Neuronal stem cell (in vitro differentiated cells): ENCODE measurements around the gene RBL2.

Experiments used
- DNase-seq: peaks from one replicate; pipeline ENCODE4 v3.0.0-alpha.2; 2013; ENCODE audit warnings: low spot score
- H2AFZ ChIP-seq: one replicate; pipeline ENCODE4 v1.6.1; 2013; ENCODE audit warnings: mild to moderate bottlenecking, low read length, inconsistent platforms
- H2AK5ac ChIP-seq: 2 replicates; pipeline ENCODE4 v1.6.1; 2013; ENCODE audit warnings: low read depth, mild to moderate bottlenecking, inconsistent platforms, low read length, moderate library complexity, mixed read lengths
- H2BK120ac ChIP-seq: 2 replicates; pipeline ENCODE4 v1.6.1; 2013; ENCODE audit warnings: low read depth, mild to moderate bottlenecking, inconsistent platforms, low read length, moderate library complexity, mixed read lengths
- H2BK12ac ChIP-seq: one replicate; pipeline ENCODE4 v1.6.1; 2013; ENCODE audit warnings: low read length, inconsistent platforms
- H2BK15ac ChIP-seq: 2 replicates; pipeline ENCODE4 v1.6.1; 2013; ENCODE audit warnings: mild to moderate bottlenecking, low read length, inconsistent platforms, mixed read lengths
- H2BK5ac ChIP-seq: one replicate; pipeline ENCODE4 v1.6.1; 2013; ENCODE audit warnings: inconsistent platforms, mild to moderate bottlenecking, low read length, moderate library complexity
- H3K14ac ChIP-seq: one replicate; pipeline ENCODE4 v1.6.1; 2013; ENCODE audit warnings: low read length, inconsistent platforms
- H3K18ac ChIP-seq: 2 replicates; pipeline ENCODE4 v1.6.1; 2013; ENCODE audit warnings: low read length, inconsistent platforms
- H3K23ac ChIP-seq: 2 replicates; pipeline ENCODE4 v1.6.1; 2013; ENCODE audit warnings: low read depth, mild to moderate bottlenecking, mixed read lengths, low read length, inconsistent platforms; ENCODE audit not compliant: poor library complexity
- H3K27ac ChIP-seq: replicated peaks from 3 replicates; pipeline ENCODE4 v1.5.1; 2013; ENCODE audit warnings: low read length, inconsistent platforms
- H3K27me3 ChIP-seq, 3 experiments: 2 replicates each; pipeline ENCODE4 v1.6.1; 2013; ENCODE audit warnings: low read length in 3 of 3, mild to moderate bottlenecking in 2 of 3, inconsistent platforms in 1 of 3, low read depth in 1 of 3, mixed read lengths in 1 of 3, moderate library complexity in 1 of 3; ENCODE audit not compliant: control insufficient read depth in 3 of 3, insufficient read depth in 3 of 3
- H3K36me3 ChIP-seq, 2 donors: replicated peaks in 1 of 2; 2 replicates each; pipeline ENCODE4 v1.6.1; 2013; ENCODE audit warnings: low read length in 2 of 2; ENCODE audit not compliant: control insufficient read depth in 2 of 2, insufficient read depth in 2 of 2
- H3K4ac ChIP-seq: 2 replicates; pipeline ENCODE4 v1.6.1; 2013; ENCODE audit warnings: inconsistent platforms, mild to moderate bottlenecking, low read length, moderate library complexity
- H3K4me1 ChIP-seq, 2 donors: 1 replicate in 1 of 2; 2 replicates in 1 of 2; pipeline ENCODE4 v1.6.1; 2013; ENCODE audit warnings: low read length in 2 of 2, low read depth in 1 of 2; ENCODE audit not compliant: control insufficient read depth in 2 of 2, insufficient read depth in 1 of 2
- H3K4me2 ChIP-seq: one replicate; pipeline ENCODE4 v1.6.1; 2013; ENCODE audit warnings: mild to moderate bottlenecking, low read length, inconsistent platforms; ENCODE audit not compliant: insufficient read depth, poor library complexity, severe bottlenecking
- H3K4me3 ChIP-seq, 2 donors: 2 replicates each; pipeline ENCODE4 v1.5.1; 2013; ENCODE audit warnings: low read length in 2 of 2, mild to moderate bottlenecking in 2 of 2, inconsistent platforms in 1 of 2, moderate library complexity in 1 of 2
- H3K79me1 ChIP-seq: one replicate; pipeline ENCODE4 v1.6.1; 2013; ENCODE audit warnings: low read depth, mild to moderate bottlenecking, inconsistent platforms, low read length, moderate library complexity
- H3K9ac ChIP-seq: one replicate; pipeline ENCODE4 v1.6.1; 2013; ENCODE audit warnings: mild to moderate bottlenecking, low read depth, low read length, inconsistent platforms; ENCODE audit not compliant: poor library complexity
- H3K9me3 ChIP-seq, 2 donors: replicated peaks in 1 of 2; 2 replicates each; pipeline versions ENCODE3 to v1.6.1; 2013; ENCODE audit warnings: low read length in 2 of 2, mild to moderate bottlenecking in 2 of 2, inconsistent platforms in 1 of 2, low read depth in 1 of 2, mixed read lengths in 1 of 2, moderate library complexity in 1 of 2; ENCODE audit not compliant: control insufficient read depth in 2 of 2, insufficient read depth in 1 of 2
- H4K8ac ChIP-seq: one replicate; pipeline ENCODE4 v1.6.1; 2013; ENCODE audit warnings: low read depth, mild to moderate bottlenecking, inconsistent platforms, low read length, moderate library complexity
- H4K91ac ChIP-seq: one replicate; pipeline ENCODE4 v1.6.1; 2013; ENCODE audit warnings: low read length, low read depth, mild to moderate bottlenecking, inconsistent platforms; ENCODE audit not compliant: poor library complexity
- WGBS, 2 donors: extraction: QIAGEN DNeasy Blood & Tissue Kit; methylation state at CpG; one replicate each; pipeline ENCODE4 v1.1.7; 2013; ENCODE audit warnings: missing lambda C conversion rate in 2 of 2, mixed read lengths in 1 of 2; ENCODE audit not compliant: insufficient read length in 2 of 2, insufficient replicate concordance in 1 of 2; ENCODE audit errors: extremely low coverage in 2 of 2; 5-methylcytosine and 5-hydroxymethylcytosine counted together

The RBL2 gene

GRCh38 chr16:53445534-53445933 lies 11.3 kb downstream of the RBL2 start:
- Histone ChIP-seq H3K9ac (no peak overlapping the region), H2BK12ac (no peak overlapping the region), H3K18ac (no peak overlapping the region), H3K27ac (no peak overlapping the region), H4K8ac (no peak overlapping the region), H3K27me3 (no peaks in the 10 kb centered on the region), H4K91ac (no peak overlapping the region), H3K14ac (no peak overlapping the region), H2BK120ac (no peak overlapping the region), H2BK5ac (no peak overlapping the region), H3K36me3 (peaks cover 2 to 84% of the 10 kb centered on the region in 2 donors), H3K4me3 (no peak overlapping the region), H3K9me3 (no peaks in the 10 kb centered on the region), H3K4ac (no peak overlapping the region), H2AK5ac (no peak overlapping the region), H2AFZ (no peak overlapping the region), H3K4me2 (no peak overlapping the region), H3K23ac (no peak overlapping the region), H2BK15ac (no peak overlapping the region), H3K79me1 (no peaks in the 10 kb centered on the region), H3K4me1 (no peaks in the 10 kb centered on the region)
- DNase-seq: no peak
- WGBS, 2 donors: no CpG with 5 or more reads among the region's 5 CpGs

DNA sequence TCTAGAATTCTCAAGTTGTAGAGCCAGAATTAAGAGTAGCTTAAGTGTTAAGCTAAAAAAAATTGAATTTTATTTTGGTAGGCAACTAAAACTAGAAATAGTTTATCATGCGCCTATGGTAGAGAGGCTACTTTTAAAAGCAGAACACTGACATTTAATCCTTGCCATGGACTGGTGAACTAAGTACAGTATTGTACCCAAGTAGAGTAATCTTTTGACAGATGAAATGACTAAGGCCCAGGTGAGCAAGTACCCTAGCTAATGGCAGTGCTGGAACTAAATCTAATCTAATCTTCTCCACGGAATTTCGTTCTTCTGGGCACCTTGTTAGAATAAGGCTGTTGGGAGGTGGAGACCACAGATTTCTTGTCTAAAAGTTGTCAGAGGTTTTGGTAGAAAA lies 11.8 kb downstream of the RBL2 start:
- Histone ChIP-seq H3K36me3 (peaks cover 0 to 81% of the 10 kb centered on the region in 2 donors), H2BK12ac (no peak overlapping the region), H3K9ac (no peak overlapping the region), H3K9me3 (no peaks in the 10 kb centered on the region), H4K91ac (no peak overlapping the region), H3K23ac (no peak overlapping the region), H3K14ac (no peak overlapping the region), H3K4ac (no peak overlapping the region), H3K4me2 (no peak overlapping the region), H3K79me1 (no peaks in the 10 kb centered on the region), H3K18ac (no peak overlapping the region), H2AK5ac (no peak overlapping the region), H2AFZ (no peak overlapping the region), H3K27me3 (no peaks in the 10 kb centered on the region), H4K8ac (no peak overlapping the region), H2BK120ac (no peak overlapping the region), H2BK15ac (no peak overlapping the region), H3K4me1 (no peaks in the 10 kb centered on the region), H2BK5ac (no peak overlapping the region), H3K4me3 (no peak overlapping the region), H3K27ac (no peak overlapping the region)
- DNase-seq: no peak
- WGBS, 2 donors: no CpG with 5 or more reads among the region's 3 CpGs

DNA sequence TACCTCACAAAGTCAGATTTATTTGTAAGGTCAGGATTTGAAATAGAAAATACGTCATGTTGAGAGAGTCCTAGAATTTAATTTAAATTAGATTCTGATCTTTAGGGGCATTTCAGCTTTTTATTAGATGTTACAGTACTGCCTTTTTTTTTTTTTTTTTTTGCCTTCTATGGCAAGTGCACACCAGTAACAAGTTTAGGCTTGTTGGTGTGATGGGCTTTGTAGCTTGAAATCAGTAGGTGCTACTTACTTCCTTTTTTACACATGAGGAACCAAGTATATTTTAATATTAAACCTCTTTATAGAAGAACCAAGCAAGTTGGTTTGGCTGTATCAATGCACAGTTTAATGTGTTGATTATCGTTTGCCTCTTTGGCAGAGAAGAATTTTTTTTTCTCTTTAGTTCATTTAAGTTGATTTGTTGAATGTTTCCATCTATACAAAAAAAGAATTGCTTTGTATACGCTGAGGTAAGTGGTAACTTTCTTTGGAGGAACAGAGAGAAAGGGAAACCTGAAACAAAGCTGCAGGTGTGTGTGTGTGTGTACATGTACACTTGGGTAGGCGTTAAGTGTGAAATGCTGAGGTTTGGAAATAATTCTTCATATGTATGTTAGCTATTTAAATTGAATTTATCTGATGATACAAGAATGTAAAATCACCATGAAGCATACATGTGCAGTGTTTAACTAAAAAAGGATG lies 15.7 kb downstream of the RBL2 start:
- no peak overlapping the region for H2BK5ac ChIP-seq
- H3K36me3 ChIP-seq: peaks cover 6 to 81% of the 10 kb centered on the region in 2 donors

GRCh38 chr16:53453928-53454327 lies 19.7 kb downstream of the RBL2 start:
- no peaks in the 10 kb centered on the region for H3K79me1 ChIP-seq
- peaks cover 12 to 87% of the 10 kb centered on the region in 2 donors for H3K36me3 ChIP-seq
- no peaks in the 10 kb centered on the region for H3K9me3 ChIP-seq
- no peaks in the 10 kb centered on the region for H3K27me3 ChIP-seq
- H2AK5ac ChIP-seq: no peak overlapping the region
- no peak overlapping the region for H3K4ac ChIP-seq
- peaks cover 0 to 2% of the 10 kb centered on the region in 2 donors for H3K4me1 ChIP-seq
- no CpG with 5 or more reads among the region's 5 CpGs for WGBS, 2 donors
- H4K91ac ChIP-seq: no peak overlapping the region
- H2BK12ac ChIP-seq: no peak overlapping the region
- H2BK15ac ChIP-seq: no peak overlapping the region
- no peak overlapping the region for H3K18ac ChIP-seq
- H3K14ac ChIP-seq: no peak overlapping the region
- H2BK5ac ChIP-seq: no peak overlapping the region
- no peak overlapping the region for H3K23ac ChIP-seq
- no peak overlapping the region for H3K27ac ChIP-seq
- no peak overlapping the region for H2AFZ ChIP-seq
- no peak overlapping the region for H3K9ac ChIP-seq
- H2BK120ac ChIP-seq: no peak overlapping the region
- DNase-seq: no peak
- no peak overlapping the region for H3K4me3 ChIP-seq
- H3K4me2 ChIP-seq: no peak overlapping the region
- H4K8ac ChIP-seq: no peak overlapping the region

More for the DNA sequence above, 15.7 kb downstream of the RBL2 start:
- Histone ChIP-seq H2BK120ac (no peak overlapping the region), H4K91ac (no peak overlapping the region), H2BK12ac (no peak overlapping the region), H3K9ac (no peak overlapping the region), H3K9me3 (no peaks in the 10 kb centered on the region), H3K27ac (no peak overlapping the region), H3K4me1 (no peaks in the 10 kb centered on the region), H2AK5ac (no peak overlapping the region), H3K4me3 (no peak overlapping the region), H3K4me2 (no peak overlapping the region), H3K4ac (no peak overlapping the region), H2AFZ (no peak overlapping the region), H4K8ac (no peak overlapping the region), H2BK15ac (no peak overlapping the region), H3K79me1 (no peaks in the 10 kb centered on the region), H3K18ac (no peak overlapping the region), H3K27me3 (no peaks in the 10 kb centered on the region), H3K14ac (no peak overlapping the region), H3K23ac (no peak overlapping the region)
- WGBS, 2 donors: no CpG with 5 or more reads among the region's 4 CpGs
- DNase-seq: no peak
